NCI-H1092 treated with DMSO at 0.1 percent for 48 hours (cell line): ENCODE measurements around the gene CYBB.

Source experiments
- DNase-seq: peaks from one replicate; lab custom pipeline; 2025; lab: John Stamatoyannopoulos, UW

The CYBB gene

DNA sequence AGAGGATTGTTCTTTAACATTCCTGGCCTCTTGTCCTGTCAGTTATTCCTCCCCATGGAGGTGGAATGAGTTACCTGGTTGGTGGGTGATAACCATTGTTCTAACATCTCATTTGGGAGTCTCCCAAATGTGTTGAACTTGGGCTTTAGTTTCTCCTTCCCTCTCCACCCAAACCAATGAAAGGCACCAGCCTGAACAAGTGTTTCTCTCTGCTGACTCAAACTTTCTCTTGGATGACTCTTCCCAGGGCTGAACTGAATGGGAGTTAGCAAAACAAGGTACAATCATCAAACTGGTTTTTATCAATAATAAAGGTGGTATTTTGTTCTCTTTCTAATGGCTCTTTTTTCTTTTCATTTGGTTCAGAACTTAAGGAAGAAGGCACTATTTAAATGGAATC lies 64.8 kb downstream of the CYBB start:
- DNase-seq = no peak

DNA sequence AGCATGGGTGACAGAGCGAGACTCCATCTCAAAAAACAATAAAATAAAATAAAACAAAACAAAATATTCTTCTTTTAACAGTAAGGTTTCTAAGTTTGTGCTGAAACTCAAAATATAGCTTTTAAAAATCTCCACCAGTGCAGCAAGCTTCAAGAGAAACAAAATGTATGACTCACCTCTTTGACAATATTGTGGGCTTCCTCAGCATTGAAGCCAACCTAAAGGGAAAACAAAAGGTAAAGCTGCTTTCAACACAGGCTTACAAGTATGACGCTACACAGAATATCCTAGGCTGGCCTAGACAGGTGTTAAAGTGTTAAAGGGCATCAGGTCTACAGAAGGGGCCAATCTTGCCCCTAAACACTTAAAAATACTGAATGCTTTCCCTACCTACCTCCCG lies 66.3 kb downstream of the CYBB start:
- DNase-seq = no peak

- DNase-seq = no peak
These were observed 66.7 kb downstream of the CYBB start for GRCh38 chrX:37846558-37846933.

- peak; percentile 91 for DNase-seq
These were observed 67.3 kb downstream of the CYBB start, which contains the start of gene DYNLT3 for GRCh38 chrX:37846934-37847732. DYNLT3 (minus strand) TSS chrX:37847571; CDS start chrX:37847510, 61 bp downstream.

GRCh38 chrX:37847733-37848197 lies 67.9 kb downstream of the CYBB start:
- no peak for DNase-seq

- DNase-seq = no peak
These were observed 74.3 kb downstream of the CYBB start for GRCh38 chrX:37854148-37854547.

GRCh38 chrX:37854748-37855147 lies 74.9 kb downstream of the CYBB start:
- no peak for DNase-seq

DNA sequence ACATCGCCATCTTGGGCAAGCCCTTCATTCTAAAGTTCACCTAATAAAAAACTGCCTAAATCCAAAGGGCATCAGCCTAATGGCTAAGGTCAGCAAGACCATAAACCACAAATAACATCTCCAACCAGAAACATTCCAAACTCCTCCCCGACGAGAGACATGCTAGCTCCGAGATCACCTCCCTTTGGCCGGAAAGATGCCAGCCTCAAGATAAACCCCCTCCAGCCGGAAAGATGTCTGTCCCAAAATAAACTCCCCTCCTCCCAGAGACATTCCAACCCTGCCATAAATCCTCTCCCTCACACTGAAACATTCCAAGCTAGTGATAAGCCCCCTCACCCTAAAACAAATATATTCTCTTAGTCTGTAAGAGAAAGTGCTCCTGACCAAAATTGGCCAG lies 80.9 kb downstream of the CYBB start:
- DNase-seq = no peak

- no peak for DNase-seq
These were observed 83.0 kb downstream of the CYBB start for GRCh38 chrX:37862851-37863250.
